IPS-NIHi11 (cell line): ENCODE measurements around the gene SRSF4.
A peak's percentile ranks its signal among the peaks of the same experiment; 100 is the strongest.
"Not testable (repeated sequence)": the region's sequence is repeated elsewhere in the genome, so short reads cannot be mapped to it uniquely, and the experiment has no call there.

ENCODE experiments used
- DNase-seq: peaks from one replicate; pipeline ENCODE4 v3.0.0; 2012; ENCODE audit warnings: mixed read lengths, low spot score

SRSF4 gene

GRCh38 chr1:29181413-29182225 lies at the start of gene SRSF4:
Gene SRSF4, minus strand, starts transcription at chr1:29181900. Its CDS starts 148 bp downstream, at chr1:29181752.
- peak; percentile 98 for DNase-seq

GRCh38 chr1:29230553-29231378 lies 49.1 kb upstream of the SRSF4 start, which contains the start of gene MECR:
Gene MECR, minus strand, starts transcription at chr1:29230934. Its CDS starts 28 bp downstream, at chr1:29230906.
- peak; percentile 98 for DNase-seq

GRCh38 chr1:29230204-29230552 lies 48.5 kb upstream of the SRSF4 start:
- DNase-seq = no peak

DNA sequence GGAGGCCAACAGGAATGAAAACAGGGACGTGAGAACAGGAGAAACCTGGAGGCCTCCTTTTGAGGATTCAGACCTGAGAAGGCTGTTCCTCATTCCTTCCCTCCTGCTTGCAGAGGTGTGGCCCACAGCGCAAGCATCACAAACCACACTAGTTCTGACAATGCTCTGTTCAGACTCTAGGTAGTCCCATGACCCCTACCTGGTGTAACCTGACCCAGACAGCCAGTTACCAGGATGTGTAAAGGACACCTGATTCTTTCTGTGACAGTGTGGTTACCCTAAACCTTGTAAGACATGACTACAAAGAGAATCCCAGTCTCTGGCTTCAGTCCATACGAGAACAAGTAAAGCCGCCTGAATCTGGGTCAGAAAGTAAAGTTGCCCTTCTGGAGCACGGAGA lies 45.8 kb upstream of the SRSF4 start:
- DNase-seq = no peak

DNA sequence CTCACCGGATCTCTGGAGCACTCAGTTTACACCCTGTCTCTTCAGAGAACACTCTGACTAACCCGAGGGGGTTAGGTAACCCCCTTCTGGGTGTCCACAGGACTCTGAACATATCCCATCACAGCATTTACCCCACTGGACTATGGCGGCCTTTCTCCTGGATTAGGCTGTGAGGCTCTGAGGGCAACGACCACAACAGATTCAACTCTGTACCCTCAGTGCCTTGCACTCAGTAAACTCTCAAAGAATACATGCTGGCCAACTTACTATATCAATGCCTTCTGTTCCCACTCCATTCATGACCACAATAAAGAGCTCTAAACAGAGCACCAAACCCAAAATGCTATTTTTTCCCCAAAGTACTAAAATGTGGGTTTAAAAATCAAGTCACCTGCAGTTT lies 43.7 kb upstream of the SRSF4 start:
- no peak for DNase-seq

GRCh38 chr1:29224356-29224837 lies 42.7 kb upstream of the SRSF4 start:
- DNase-seq = no peak

GRCh38 chr1:29223521-29223920 lies 41.8 kb upstream of the SRSF4 start:
- no peak for DNase-seq

DNA sequence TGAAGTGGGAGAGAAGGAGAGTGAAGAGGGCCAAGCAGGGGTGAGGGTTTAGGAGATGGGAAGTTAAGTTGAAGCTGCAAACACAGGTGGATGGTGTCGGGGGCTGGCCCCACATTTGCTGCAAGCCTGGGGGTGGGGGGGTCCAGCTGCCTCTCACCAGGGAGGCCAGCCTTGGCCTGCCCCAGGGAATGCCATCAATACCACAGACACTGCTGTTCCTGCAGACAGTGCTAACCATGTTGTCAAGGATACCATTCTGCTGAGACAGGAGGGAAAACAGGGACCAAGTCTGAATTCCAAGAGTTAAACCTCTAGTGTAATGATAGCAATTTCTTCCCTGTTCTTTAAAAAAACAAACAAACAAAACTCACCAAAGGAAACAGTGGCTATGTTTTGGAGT lies 41.0 kb upstream of the SRSF4 start:
- DNase-seq = no peak

DNA sequence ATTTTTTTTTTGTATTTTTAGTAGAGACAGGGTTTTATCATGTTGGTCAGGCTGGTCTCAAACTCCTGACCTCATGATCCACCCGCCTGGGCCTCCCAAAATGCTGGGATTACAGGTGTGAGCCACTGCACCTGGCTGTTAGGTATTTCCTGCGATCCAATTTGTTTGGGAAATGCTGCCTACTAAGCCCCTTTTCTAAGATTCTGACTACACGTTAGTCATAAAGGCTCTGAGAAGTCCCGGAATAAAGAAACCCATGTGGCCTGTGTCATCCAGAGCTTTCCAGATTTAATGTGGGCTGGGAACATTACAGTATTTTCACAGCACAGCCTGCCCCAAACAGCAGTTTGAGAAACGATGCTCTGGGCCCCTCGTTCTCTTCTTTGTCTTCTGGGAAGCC lies 40.6 kb upstream of the SRSF4 start:
- DNase-seq = not testable (repeated sequence)

DNA sequence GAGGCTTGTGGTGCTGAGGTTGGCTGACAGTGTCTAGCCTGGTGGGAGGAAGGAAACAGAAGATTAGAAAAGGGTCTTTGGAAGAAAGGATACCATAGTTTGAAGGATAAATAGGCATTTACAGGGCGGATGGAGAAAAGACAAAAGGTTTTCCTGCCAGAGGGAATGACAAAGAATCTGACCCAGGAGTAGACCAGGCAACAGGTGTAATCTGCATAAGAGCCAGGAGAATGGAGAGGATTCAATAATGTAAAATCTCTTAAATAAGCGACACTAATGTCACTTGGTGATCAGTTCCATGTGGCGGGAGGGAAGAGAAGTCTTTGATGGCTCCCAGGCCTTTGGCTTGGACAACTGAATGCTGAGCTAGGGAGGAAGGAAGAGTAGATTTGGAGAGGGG lies 39.6 kb upstream of the SRSF4 start:
- no peak for DNase-seq

GRCh38 chr1:29218223-29218622 lies 36.5 kb upstream of the SRSF4 start:
- no peak for DNase-seq

DNA sequence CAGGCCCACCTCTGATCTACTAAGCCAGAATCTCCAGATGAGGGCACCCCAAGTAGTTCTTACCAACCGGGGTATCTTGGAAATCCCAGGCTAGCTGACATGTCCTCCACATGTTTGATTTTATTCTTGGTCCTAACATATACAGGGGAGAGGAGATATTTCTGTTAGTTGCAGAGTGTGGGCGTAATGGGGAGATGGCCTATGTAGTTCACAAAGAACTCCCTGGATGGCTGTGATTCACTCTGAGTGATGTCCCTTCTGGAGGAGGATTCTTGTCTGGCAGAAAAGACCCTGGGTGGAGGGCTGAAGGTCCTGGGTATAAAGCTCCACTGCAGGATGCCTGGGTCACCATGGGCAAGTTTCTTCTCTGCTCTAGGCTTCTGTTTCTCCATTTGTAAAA lies 35.9 kb upstream of the SRSF4 start:
- DNase-seq = no peak

DNA sequence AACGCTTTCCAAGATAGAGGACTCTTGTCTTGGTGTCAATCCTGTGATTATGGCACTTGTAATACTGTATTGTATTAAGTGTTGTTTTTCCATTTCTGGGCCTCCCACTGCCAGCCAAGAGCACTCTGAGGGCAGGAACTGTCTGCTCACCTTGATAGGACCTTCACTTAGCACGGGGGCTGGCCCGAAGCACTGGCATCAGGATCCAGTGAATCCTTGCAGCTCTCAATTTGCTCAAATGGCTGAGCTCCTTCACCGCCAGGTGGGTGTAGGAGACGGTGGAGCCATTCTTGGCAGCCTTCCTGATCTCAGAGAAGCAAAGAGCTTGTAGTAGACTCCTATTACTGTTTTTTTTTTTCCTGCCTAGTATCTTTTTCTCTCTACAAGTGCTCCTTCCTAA lies 31.4 kb upstream of the SRSF4 start:
- no peak for DNase-seq

DNA sequence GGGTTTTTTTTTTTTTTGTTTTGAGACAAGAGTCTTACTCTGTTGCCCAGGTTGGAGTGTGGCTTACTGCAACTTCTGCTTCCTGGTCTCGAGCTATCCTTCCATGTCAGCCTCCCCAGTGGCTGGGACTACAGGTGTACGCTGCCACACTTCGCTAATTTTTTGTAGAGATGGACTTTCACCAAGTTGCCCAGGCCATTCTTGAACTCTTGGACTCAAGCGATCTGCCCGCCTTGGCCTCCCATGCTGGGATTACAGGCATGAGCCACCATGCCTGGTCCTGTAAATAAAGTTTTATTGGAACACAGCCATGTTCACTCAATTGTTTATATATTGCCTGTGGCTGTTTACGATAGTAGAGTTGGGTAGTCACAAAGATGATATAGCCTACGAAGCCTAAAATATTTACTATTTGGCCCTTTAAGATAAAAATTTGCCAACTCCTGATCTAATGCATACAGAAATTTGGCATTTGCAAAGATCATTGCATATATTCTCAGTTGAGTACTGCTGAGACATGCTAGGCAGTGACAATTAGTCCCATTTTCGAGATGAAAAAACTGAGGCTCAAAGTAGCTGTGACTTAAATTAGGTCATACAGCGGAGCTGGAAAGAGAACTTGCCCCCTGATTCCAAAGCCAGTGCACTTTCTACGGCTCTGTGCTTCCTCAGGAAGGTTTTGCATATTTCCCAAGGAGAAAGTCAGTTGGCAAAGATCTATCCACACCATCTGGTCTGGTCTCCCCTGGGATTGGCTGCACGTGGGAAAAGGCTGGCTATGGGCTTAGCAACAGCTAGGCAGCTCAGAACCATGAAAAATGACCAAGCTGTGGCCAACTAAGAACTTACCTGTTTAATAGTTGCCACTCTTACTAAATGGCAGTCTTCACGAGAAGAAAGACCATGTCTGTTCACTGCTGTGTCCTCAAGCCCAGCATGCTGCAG lies 29.7 kb upstream of the SRSF4 start:
- no peak for DNase-seq

DNA sequence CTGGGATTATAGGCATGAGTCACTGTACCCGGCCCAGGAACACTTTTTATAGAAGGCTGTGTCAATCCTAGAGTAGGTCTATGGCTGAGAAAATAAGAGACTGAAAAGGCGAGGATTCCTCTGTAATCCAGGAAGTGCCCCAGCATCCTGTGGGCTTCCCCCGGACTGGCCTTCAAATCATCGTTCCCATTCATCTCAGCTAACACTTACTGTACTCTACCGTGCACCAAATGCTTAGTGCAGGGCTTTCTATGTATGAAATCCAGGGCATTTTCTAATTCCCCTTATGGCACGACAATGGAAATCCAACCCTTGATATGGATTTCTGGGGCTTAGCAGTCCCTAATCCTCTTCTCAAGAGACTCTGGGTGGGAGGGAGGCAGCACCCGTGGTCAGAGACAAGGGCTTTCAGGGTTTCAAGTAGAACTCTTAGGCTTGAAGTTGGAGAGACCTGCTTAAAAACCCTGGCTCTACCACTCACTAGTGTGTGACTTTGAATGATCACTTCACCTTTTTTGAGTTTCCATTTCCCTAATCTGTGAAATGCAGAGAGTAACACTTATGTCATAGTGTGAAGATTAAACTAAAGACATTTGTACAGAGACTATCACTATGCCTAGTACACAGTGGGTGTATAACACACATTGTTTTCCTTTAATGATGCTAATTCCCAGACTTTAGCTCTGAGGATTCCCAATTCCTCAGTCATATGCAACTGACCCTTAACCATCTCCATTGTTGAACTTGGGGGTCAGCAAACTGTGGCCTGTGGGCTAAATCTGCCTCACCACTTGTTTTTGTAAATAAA lies 28.8 kb upstream of the SRSF4 start:
- DNase-seq = no peak

- no peak for DNase-seq
These were observed 27.5 kb upstream of the SRSF4 start for GRCh38 chr1:29209173-29209572.

GRCh38 chr1:29208442-29208841 lies 26.7 kb upstream of the SRSF4 start:
- no peak for DNase-seq

DNA sequence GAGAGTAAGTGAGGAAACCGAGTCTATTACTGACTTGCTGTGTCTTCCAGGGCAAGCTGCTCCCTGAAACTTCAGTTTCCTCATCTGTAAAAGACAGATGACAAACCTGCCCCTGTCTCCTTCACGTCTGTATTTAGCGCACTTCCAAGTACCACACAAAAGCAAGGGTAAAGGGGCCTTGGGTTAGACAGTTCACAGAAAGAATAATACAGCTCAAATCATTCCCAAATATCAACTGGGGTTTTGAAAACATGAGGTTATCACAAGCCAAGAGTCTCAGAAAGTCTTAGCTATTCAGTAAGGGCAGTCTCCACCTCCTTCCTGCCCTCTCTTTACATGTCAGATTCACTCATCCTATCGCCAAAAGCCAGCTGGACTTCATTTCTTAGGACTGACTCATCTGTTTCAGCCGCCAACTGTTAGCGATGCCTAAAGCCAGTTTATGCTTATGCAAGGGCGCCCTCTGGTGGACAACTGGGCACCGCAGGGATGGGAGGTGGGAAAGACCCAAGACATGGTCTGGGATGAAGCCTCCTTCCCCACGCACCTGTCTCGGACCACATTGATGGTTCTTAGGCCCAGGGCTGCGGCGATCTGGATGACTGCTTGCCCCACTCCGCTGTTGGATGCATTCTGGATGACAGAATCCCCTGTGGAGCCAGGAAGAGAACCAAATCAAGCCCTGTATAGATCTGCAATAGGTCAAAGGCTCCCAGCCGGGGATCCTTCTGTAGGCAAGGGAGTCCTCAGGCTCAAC lies 21.1 kb upstream of the SRSF4 start:
- DNase-seq = peak; percentile 93

DNA sequence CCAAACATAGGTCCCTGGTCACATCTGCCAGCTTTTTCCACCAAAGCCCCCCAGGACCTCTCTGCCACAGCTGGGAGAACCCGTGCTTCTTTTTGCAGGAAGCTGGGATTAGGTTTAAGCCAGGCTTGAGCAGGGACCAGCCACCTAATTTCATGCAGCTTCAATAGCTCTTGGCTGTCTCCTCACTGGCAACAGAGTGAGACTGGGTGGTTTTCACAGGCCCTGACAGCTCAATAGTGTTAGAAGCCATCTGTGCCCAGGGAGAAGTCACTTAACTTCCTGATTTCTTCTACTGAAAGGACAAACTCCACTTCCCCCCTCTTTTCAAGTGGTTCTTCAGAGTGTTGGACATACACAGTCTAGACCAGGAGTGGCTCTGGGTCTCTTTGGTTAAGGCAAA lies 20.4 kb upstream of the SRSF4 start:
- no peak for DNase-seq

DNA sequence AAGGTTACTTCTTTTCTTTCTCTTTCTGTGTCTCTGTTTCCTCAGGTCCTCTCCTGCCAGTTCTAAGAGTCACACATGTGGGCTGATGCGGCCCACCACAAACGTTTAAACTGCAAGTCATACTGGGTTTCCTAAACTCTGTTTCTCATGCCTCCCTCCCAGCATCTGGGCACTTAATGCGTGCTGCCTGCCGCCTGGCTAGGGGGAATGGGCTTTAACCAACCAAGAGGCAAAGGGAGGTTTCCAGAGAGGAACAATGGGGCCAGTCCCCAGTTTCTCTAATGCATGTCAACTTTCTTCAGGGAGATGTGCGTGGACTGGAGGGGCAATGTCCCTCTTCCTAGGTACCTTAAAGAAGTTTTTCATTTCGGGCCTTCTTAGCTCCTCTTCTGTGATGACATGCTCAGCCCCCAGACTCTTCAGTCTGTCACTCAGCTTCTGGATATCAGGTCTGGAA lies 19.9 kb upstream of the SRSF4 start:
- no peak for DNase-seq
